Panc1 (cell line): ENCODE results near the gene SUCLG2. TPM values are rescaled to one million over a fixed set of nuclear protein-coding genes. Genes with fewer than 3 reads are reported as not detected.

Experiments
- ATAC-seq: fragments of 200-7000 bp; cut with Tn5 transposase; 2 replicates; pipeline ENCODE4 v1.9.1; 2020; ENCODE audit warnings: mild to moderate bottlenecking, moderate library complexity
- BruUV-seq: library from RNA; stranded (reverse); fragments of 400-500 nt; replicated peaks from 2 replicates; lab custom pipeline; 2021; lab: Mats Ljungman, UMichigan
- CTCF ChIA-PET: fragments of 300-600 bp; sonication (Branson Sonifier 250); formaldehyde crosslinking; loops from one replicate; lab custom pipeline; 2022; ENCODE audit warnings: antibody characterized with exemption; lab: Charles Lee
- POLR2A ChIA-PET: fragments of 300-600 bp; sonication (Branson Sonifier 250); formaldehyde crosslinking; loops from one replicate; lab custom pipeline; 2022; ENCODE audit warnings: antibody characterized with exemption; lab: Charles Lee
- DNase-seq: peaks from one replicate; pipeline ENCODE4 v3.0.0-alpha.2; 2010; ENCODE audit warnings: low read depth, low spot score
- H3K27ac ChIP-seq: 2 replicates; pipeline ENCODE4 v1.5.1; 2011; ENCODE audit warnings: mild to moderate bottlenecking, low read length, inconsistent platforms
- H3K27me3 ChIP-seq: fragments of 200-500 bp; sonication (Bioruptor generic); 2 replicates; pipeline ENCODE4 v1.6.0; 2014; ENCODE audit warnings: low read length, inconsistent platforms; ENCODE audit not compliant: control insufficient read depth, insufficient read depth
- H3K36me3 ChIP-seq: fragments of 200-500 bp; sonication (Bioruptor generic); 2 replicates; pipeline ENCODE4 v1.5.1; 2014; ENCODE audit warnings: inconsistent platforms, mild to moderate bottlenecking, low read length, moderate library complexity; ENCODE audit not compliant: control insufficient read depth, insufficient read depth
- H3K4me1 ChIP-seq: 2 replicates; pipeline ENCODE4 v1.5.1; 2011; ENCODE audit warnings: inconsistent platforms, mild to moderate bottlenecking, low read length, moderate library complexity; ENCODE audit not compliant: control insufficient read depth, insufficient read depth
- H3K4me3 ChIP-seq, 2 experiments: 2 replicates each; pipeline ENCODE4 v1.5.1; 2011 to 2012; ENCODE audit warnings: low read depth in 2 of 2, low read length in 2 of 2, mild to moderate bottlenecking in 2 of 2, inconsistent platforms in 1 of 2, moderate library complexity in 1 of 2
- H3K9me3 ChIP-seq: fragments of 200-500 bp; sonication (Bioruptor generic); 2 replicates; pipeline ENCODE4 v1.5.1; 2014; ENCODE audit warnings: low read depth, mild to moderate bottlenecking, inconsistent platforms, low read length, moderate library complexity; ENCODE audit not compliant: control insufficient read depth, insufficient read depth
- CTCF ChIP-seq: fragments of 450-650 bp; IDR thresholded peaks from 2 replicates; pipeline ENCODE4 v1.5.1; 2017; ENCODE audit warnings: mild to moderate bottlenecking
- POLR2AphosphoS5 ChIP-seq: IDR thresholded peaks from 2 replicates; pipeline ENCODE4 v1.6.1; 2012; ENCODE audit warnings: mild to moderate bottlenecking, low read depth, low read length, moderate library complexity
- SIN3A ChIP-seq: IDR thresholded peaks from 2 replicates; pipeline ENCODE4 v1.6.1; 2012; ENCODE audit warnings: low read depth, mild to moderate bottlenecking, low read length, moderate library complexity, borderline replicate concordance; ENCODE audit not compliant: insufficient read depth
- in situ Hi-C: cut with HindIII; loops from 2 replicates; pipeline ENCODE4 v1.10.0; 2016; ENCODE audit warnings: low sequenced_read_pairs, low pct_unique_long_range_greater_than_20kb
- intact Hi-C: fragments of 100-400 bp; cut with micrococcal nuclease; formaldehyde crosslinking; loops from one replicate; pipeline ENCODE4 v1.10.0; 2022; ENCODE audit not compliant: unreplicated experiment
- total RNA-seq: library from RNA; stranded (reverse); gene quantifications from one replicate; pipeline ENCODE4 v1.2.1, GENCODE V29; 2021; ENCODE audit not compliant: unreplicated experiment
- TF ChIP-seq, protein P1 (sequence below), 2 experiments: IDR thresholded peaks; 2 replicates each; pipeline ENCODE4 v1.6.1; 2011 to 2012; ENCODE audit warnings: low read depth in 2 of 2, control low read depth in 1 of 2, low read length in 1 of 2, mild to moderate bottlenecking in 1 of 2, moderate library complexity in 1 of 2; ENCODE audit not compliant: insufficient read depth in 1 of 2

The SUCLG2 gene
- total RNA-seq, 1 experiment from 2014 or later: 28.3 TPM

DNA sequence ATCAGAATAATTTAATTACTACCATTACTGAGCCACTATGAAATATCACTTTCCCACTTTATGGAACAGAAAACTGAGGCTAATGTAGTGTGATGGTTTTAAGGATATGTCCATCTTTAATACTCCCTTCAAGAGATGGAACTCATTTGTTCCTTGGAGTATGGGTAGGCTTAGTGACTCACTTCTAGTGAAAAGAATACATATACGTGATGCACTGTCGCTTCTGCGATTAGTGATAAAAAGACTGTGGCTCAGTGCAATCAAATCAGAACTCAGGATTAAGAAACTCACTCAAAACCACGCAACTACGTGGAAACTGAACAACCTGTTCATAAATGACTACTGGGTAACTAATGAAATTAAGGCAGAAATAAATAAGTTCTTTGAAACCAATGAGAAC lies 216.6 kb downstream of the SUCLG2 start:
- intact Hi-C loops: no loop called here
- TF ChIP-seq CTCF (no peak), SIN3A (no peak), POLR2AphosphoS5 (no peak)
- TF ChIP-seq, protein P1, sequence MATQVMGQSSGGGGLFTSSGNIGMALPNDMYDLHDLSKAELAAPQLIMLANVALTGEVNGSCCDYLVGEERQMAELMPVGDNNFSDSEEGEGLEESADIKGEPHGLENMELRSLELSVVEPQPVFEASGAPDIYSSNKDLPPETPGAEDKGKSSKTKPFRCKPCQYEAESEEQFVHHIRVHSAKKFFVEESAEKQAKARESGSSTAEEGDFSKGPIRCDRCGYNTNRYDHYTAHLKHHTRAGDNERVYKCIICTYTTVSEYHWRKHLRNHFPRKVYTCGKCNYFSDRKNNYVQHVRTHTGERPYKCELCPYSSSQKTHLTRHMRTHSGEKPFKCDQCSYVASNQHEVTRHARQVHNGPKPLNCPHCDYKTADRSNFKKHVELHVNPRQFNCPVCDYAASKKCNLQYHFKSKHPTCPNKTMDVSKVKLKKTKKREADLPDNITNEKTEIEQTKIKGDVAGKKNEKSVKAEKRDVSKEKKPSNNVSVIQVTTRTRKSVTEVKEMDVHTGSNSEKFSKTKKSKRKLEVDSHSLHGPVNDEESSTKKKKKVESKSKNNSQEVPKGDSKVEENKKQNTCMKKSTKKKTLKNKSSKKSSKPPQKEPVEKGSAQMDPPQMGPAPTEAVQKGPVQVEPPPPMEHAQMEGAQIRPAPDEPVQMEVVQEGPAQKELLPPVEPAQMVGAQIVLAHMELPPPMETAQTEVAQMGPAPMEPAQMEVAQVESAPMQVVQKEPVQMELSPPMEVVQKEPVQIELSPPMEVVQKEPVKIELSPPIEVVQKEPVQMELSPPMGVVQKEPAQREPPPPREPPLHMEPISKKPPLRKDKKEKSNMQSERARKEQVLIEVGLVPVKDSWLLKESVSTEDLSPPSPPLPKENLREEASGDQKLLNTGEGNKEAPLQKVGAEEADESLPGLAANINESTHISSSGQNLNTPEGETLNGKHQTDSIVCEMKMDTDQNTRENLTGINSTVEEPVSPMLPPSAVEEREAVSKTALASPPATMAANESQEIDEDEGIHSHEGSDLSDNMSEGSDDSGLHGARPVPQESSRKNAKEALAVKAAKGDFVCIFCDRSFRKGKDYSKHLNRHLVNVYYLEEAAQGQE (IDR thresholded peaks at IDR 0.05; ENCODE audit: insufficient read depth in 1 of 2, low read depth in 2 of 2, low read length in 1 of 2): no peak
- ChIA-PET CTCF (no interaction called here), POLR2A (no interaction called here)
- in situ Hi-C loops: no loop called here
- no peaks in the 10 kb centered on the region for H3K27me3 ChIP-seq
- no peaks in the 10 kb centered on the region for H3K4me1 ChIP-seq
- H3K9me3 ChIP-seq: no peaks in the 10 kb centered on the region
- no peak overlapping the region for H3K4me3 ChIP-seq
- no peaks in the 10 kb centered on the region for H3K36me3 ChIP-seq
- ATAC-seq (no peak), DNase-seq (no peak)
- no peak overlapping the region for H3K27ac ChIP-seq
- BruUV-seq: no TSS peak

GRCh38 chr3:67437090-67437489 lies 217.3 kb downstream of the SUCLG2 start:
- intact Hi-C loops: no loop called here
- no peak for DNase-seq
- ATAC-seq: no peak

More at GRCh38 chr3:67437090-67437489, 217.3 kb downstream of the SUCLG2 start:
- Histone ChIP-seq H3K4me3 (no peak overlapping the region), H3K9me3 (no peaks in the 10 kb centered on the region), H3K4me1 (no peaks in the 10 kb centered on the region), H3K27me3 (no peaks in the 10 kb centered on the region), H3K27ac (no peak overlapping the region), H3K36me3 (no peaks in the 10 kb centered on the region)
- ChIA-PET POLR2A (no interaction called here), CTCF (no interaction called here)
- TF ChIP-seq POLR2AphosphoS5 (no peak), CTCF (no peak), SIN3A (no peak)
- in situ Hi-C loops: no loop called here
- no TSS peak for BruUV-seq
